GM21737 (cell line): Measurements from ENCODE around the gene RASSF9.
A peak's percentile ranks its signal among the peaks of the same experiment; 100 is the strongest.

Experiments used
- ATAC-seq: cut with Tn5 transposase; IDR thresholded peaks from one replicate; pipeline ENCODE4 v1.9.1; 2021; ENCODE audit warnings: mild to moderate bottlenecking, moderate library complexity; ENCODE audit not compliant: unreplicated experiment

RASSF9 gene

DNA sequence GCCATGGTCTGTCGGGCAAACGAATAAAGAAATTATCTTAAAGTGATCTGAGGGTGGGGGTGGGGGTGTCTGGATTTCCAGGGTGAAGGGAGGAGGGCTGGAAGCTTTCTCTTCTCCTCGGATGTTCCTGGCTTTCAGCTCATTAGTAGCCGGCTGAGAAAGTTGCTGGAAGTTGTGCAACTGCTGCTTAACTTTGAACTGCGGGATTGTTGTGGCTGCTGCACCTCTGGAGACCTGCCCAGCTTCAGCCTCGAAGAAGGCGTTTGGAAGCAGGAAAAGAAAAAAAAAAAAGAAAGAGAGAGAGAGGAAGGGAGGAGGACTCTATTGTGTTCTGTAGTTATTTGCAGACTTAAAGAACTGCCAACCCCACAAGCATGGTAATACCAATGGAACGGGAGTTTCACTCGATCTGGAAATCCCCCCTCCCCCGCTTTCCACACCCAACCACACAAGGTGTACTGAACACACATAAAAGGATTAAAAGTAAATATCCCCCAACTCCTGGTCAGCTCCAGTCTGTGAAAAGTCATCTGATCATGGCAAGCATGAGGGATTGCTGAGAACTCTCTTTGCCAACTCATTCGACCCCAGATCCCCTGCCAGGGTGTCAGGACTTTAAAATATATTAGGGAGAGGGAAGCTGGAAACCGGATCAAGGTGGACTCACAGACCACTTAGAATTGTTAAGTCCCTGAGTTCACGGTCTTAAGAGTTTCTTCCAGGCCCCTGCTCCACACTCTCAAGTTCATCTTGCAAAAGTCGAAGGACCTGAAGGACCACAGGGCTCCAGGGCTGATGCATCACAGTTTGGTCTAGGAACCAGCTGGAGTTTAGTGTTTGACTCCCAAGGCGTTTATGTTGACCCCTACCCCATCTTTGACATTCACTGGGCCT, at the start of gene RASSF9:
TSS of gene RASSF9 (minus strand) at position 213 of the 894 bp plus-strand sequence. CDS start at position 5, 208 bp downstream.
- ATAC-seq: no peak

DNA sequence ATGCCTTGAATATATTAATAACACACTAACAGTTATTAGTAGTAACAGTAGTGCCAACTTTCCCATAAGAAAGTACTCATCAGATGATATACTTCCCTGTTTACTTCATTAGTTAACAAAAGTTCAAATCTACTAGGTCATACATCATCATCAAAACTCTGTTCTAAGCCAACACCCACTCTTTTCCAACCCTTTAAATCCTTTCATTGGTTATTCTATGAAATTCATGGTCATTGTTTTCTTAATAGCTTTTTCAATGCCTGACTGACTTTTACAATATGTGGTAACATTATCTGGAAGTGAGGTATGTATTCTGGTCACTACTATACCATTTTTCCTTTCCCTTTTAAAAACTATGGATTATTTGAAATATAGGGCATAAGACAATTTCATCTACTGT, 47.6 kb upstream of the RASSF9 start:
- ATAC-seq: no peak

DNA sequence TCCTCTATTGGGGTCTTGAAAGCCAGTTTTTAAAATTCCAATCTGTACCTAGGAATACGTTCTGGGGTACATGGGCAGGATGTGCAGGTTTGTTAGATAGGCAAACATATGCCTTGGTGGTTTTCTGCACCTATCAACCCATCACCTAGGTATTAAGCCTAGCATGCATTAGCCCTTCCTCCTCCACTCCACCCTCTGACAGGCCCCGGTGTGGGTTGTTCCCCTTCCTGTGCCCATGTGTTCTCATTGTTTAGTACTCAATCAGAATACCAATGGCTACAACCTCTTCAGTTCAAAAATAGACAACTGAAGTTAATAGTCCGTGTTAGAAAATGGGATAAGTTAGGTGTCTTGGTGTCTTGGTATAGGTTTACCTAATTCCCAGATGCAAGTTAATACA, 41.2 kb upstream of the RASSF9 start:
- no peak for ATAC-seq

DNA sequence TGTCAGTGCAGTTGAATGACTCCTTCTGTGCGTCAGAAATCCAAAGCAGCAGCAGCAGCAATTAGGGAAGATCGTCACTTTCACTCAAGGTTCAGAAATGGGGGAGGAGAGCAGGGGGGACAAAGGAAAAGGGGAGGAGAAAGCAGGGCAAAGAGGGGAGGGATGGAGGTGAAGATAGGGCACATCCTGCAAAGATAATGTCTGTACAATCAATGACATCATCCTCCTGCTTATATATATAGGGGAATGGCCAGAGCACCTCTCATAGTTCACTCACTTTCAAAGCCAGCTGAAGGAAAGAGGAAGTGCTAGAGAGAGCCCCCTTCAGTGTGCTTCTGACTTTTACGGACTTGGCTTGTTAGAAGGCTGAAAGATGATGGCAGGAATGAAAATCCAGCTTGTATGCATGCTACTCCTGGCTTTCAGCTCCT, 37.8 kb upstream of the RASSF9 start, which contains the start of gene NTS:
TSS of gene NTS (plus strand) at position 265 of the 431 bp plus-strand sequence. CDS start at position 374, 109 bp downstream.
- ATAC-seq: peak; percentile 64

DNA sequence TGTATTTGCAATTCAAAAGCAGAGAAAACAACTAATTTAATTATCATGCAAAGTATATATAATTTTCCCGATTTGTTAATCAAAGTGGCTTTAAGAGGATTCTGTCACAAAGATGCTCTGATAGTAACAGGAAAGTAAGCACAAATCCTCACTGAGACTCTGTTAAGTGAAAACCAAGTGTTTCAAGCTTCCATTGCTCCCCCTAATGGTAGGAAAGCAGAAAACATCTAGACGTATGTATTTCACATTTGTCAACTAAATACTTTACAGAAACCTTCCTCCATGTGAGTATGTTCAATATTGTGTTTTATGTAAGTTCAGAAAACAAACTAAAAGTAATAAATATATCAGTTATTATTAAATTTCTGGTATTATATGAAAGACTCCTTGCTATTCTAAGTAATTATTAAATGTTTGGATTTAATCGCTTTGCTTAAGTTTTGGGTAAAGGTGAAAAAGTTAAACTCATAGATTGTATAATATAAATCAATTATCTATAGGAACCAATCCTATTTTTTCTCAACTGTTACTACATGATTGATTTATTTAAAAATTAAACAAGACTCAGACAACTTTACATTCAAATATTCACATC, 36.4 kb upstream of the RASSF9 start:
- ATAC-seq: peak; percentile 85

DNA sequence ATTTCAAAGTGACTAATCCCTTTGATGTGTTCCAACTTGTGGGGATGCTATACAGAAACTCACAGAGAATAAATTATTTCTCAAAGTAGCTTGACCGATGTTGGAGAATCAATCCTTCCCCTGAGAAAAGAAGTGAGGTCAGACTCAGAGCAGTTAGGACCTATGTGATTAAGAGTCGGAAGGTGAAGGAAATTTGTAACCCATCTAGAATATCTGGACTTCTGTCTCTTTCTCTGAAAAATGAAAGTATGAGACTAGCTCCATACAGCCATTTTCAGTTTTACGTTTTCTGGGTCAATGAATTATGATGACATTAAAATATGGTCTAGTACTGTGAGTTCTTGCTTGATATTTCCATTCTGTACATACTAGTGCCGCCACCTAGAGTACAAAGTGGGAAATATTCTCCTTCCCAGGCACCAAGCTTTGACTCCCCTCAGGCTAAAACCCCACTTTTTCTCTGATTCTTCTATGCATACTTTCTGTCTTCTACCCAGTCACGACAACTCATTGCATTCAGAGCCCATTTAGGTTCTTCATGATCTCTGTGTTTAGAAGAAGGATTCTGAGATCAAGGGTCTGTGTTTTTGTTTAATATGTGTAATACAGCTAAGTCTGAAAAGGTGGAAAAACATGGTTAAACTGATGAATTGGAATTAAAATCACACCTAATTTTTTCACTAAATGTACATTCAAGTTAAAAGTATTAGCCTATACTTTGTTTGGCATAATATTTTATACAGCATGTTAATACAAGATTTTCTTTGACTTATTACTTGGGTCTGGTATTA, 31.0 kb upstream of the RASSF9 start:
- peak; percentile 96 for ATAC-seq

DNA sequence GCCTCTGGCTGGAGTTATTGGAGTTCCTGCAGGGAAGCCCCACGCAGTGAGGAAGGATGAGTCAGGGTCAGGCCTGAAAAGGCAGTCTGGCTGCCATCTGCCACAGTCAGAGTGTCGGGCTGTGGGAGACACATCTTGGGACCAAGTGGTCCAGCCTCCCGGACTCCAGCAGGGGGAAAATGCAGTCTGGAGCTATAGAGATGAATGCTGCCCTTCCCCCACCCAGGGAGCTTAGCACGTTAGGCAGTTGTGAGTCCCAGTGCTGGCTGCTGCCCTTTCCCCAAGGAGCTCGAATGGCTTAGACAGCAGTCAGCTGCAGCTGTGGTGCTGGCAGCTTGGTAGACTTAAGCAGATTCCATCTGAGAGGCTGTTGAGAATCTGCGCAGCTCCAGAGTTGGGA, 29.7 kb upstream of the RASSF9 start:
- ATAC-seq: no peak

DNA sequence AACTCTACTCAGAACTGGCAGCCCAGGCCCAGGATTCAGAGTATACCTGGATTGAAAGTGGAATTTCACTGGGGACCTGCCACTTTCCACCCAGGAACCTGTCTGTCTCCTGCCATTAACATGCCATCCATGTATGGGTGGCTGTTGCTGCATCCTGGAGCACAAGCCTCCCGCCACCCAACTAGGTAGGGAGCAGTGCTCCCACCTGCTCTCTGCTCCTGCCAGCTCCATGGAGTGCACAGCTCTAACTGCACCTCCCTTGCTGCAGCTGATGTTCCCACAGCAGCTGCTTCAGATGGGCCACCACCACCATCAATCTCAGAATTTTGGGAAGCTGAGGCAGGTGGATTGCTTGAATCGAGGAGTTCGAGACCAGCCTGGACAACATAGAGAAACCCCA, 20.8 kb upstream of the RASSF9 start:
- no peak for ATAC-seq

DNA sequence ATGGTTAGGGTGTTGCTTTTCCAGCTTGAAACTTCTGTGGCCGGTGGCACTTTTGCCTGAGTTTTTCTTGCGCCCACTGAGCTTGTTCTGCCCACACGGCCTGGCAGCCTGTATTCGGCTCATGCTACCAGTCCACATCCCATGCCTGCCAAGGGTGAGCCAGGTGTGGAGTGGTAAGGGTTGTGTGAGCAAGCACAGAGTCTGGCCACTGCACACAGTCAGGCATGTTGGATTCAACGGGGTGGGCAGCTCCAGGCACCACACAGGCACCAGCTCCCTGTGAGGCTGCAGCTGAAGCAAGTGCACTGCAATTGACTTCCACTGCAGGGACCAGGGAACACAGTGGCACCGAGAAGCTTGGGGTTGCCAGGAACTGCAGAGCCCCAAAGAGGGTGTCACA, 19.1 kb upstream of the RASSF9 start:
- no peak for ATAC-seq

DNA sequence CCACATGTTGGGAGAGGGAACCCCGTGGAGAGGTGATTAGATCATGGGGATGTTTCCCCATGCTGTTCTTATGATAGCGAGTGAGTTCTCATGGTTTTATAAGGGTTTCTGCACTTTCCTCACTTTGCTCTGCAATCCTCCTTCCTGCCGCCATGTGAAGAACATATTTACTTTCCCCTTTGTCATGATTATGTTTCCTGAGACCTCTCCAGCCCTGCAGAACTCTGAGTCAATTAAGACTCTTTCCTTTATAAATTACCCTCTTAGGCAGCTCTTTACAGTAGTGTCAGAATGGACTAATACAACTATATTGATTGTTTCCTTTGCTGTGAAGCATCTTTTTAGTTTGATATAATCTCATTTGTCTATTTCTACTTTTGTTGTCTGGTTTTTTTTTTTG, 13.1 kb upstream of the RASSF9 start:
- no peak for ATAC-seq

DNA sequence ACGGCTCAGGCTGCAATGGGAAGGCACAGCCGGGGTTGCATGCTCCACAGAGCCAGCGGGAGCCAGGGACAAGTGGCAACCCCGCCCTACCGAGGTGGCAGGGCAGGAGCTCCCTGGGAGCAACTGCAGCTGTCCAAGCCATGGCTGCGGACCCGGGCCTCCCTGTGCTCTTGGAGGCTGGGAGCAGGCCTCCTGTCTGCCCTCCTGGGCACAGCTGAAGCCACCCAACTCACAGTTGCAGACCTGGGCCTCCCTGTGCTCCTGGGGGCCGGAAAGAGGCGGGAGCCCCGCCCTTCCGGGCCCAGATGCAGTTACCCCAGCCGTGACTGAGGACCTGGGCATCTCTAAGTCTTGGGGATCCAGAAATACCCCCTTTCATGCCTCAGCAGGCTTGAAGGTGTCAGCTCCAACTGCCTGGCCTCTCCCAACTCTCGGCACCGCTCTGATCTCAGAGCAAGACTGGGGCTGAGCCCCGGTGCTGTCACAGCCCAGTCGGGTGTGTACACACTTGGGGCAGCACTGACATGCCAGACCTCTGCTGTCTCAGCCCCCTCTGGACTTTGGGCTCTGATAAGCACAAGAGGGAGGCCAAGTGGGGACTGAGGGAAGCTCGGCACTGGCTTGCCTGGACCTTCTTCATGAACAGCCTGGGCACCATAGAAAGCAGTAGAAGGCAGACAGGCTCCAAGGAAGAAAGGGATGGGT, 7.5 kb upstream of the RASSF9 start:
- no peak for ATAC-seq

DNA sequence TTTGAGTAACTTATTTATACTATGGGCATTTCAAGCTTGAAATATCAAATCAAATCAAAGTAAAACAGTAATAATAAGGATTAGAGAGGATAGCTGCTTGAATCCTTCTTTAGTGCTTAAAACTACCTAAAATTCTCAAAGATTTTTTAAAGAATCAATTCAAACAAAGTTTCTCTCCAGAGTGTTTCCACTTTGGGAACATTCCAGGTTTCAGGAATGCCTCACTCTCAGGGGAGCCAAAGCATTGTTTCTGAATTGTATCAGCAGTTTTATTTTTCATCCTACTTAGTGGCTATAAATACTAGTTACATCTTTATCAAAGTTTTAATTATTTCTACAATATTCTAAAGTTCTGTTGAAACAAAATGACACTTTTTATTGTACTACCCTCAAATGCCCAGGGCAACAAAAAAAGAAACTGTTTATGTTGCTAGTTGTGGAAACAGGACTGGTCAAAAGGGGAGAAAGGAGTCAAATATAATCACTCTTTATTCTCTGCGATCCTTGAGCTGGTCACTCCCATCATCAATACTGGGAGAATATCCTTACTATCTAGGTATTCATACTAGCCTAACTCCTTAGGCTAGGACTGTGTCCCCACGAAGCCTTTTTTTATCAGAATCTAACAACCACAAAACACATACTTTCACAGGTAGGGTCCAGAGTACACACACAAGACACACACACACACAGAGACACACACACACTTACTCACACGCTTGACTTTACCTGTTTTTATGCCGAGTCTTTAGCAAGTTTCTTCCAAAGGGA, 598 bp downstream of the RASSF9 start:
- ATAC-seq: no peak

DNA sequence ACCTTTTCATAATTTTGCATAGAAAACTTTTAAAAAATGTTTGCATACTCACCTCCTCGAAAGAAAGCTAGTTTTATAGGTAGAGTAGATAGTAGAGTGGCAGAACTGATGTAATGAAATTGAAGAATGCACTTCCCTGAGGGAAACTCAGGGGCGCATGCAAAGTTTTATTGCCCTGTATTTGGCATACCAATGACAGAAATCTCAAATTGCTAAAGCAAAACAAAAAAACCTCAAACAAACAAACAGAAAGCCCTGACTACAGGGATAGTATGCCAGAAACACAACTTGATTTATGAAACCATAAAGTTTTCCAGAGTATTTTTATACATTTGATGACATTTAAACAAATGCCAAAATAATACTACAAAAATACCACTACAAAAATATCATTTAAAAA, 1.8 kb downstream of the RASSF9 start:
- no peak for ATAC-seq

DNA sequence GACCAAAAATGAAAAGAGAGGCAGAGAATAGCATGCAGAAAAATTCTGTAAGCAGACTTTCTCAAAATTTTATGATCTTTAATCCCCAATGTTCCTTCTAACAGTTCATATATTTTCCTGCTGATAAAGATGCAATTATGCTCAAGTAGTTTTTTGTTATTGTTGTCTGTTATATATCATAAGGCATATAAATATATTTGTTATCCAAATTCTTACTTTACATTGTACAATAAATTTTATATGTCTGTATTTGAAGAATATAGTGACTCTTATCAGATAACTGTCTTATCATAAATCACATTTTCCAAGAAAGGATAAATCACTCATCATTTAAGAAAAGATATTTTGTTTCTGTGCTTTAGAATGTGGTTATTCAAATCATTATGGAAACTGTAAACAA, 2.6 kb downstream of the RASSF9 start:
- no peak for ATAC-seq

DNA sequence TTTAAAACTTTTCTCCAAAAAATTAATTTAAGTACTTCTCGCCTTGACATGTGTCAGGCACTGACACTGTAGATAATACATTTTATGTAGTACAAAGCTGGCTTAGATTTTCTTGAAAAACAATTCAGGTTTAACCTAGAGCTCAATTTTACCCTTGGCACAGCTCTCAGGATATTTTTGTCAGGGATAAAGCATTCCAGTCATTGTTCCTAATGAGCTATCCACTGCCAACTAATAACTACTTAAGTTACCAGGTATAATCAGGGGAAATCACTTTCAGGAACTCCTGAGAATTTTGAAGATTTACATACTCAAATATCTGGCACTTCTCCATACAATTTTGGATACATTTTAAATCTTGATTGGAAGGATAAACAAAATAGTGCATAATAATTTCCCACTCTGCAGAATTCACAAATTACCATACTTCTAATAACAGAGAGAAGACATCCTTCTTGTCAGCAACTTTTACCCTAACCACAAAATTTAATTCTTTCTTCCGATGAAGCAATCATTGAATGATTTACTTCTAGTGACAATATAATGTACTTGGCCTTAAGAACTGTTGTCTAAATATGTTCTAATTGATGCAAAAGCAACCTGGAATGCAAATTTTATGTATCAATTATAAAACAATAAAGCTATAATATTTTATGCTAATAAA, 4.8 kb downstream of the RASSF9 start:
- ATAC-seq: no peak

DNA sequence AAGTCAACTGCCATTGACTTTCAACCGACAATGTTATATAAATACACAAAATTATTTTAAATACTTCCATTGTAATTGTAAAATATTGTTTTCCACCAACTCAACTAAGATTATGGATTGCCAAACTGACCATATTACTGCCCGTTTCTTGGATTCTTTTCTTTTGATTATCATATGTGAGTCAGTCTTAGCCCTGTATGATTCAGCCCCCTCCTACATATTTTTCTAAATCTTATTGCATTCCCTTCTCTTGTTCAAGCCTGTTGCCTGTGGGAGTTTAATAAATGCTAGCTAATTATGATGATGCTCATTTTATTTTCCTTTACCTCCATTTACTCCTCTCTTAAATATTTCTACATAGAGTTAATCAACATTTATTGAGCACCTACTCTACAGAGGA, 6.8 kb downstream of the RASSF9 start:
- no peak for ATAC-seq

DNA sequence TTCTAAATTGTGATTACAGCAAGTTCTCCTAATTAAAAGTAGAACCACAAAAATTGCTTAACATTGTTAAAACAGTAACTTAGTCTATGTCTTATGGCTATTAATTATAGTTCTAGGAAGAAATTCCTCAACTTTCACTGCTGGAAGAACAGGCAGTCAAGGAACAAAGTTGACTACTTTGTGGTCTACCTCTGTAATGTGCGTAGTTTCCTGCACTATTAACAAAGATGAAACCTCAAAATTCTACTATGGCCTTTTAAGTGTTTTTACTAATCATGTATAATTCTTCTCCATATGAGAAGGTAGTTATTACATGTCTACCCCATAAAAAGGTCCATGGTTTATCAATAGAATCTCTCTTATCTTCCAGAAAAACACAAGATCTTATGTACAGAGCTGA, 7.6 kb downstream of the RASSF9 start:
- no peak for ATAC-seq

DNA sequence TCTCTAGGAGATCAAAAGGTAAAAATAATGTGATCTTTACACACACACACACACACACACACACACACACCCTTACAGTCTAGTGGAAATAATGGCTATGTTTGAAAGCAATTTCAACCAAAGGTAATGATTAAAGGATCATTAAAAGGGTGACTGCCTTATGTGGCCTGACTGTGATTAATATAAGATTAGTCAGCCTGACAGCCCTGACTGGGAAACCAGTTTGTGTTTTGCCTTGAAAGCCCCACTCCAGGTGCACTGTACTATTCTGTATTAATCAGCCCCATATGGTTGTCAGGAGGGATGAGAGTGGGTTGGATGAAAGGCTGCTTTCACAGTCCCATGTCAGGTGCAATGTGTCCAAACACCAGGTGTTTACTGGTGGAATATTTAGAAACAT, 10.5 kb downstream of the RASSF9 start:
- ATAC-seq: no peak

DNA sequence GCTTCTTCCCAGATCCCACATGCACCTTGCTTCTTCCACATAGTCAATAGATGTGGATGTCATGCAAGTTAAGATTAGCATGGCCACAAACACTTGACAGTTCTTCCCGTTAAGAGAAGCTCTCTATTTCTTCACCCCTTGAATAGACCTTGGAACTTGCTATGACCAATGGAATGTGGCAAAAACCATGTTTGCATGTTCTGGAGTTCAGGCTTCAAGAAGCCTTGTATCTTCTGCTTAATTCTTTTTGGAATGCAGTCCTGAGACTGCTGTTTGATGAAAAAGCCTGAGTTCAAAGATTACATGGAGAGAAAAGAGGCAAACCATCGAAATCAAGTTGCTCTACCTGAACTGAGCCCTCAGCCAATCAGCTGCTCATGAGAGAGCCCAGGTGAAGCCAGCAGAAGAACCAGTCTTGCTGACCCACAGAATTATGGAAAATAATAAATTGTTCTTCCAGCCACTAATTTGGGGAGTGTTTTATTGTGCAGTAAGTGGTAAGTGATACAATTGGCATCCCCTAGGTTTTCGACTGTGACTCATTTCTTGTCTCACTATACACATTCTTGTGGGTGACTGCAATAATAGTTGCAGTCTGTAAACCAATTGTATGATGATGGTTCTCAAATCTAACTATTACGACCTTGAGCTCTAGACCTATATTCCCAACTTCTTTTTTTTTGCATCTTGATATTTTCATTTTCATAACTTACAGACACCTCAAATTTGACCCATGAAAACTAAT, 12.6 kb downstream of the RASSF9 start:
- ATAC-seq: no peak
